ENCODE data around the gene RIC3. TPM values are rescaled to one million over a fixed set of nuclear protein-coding genes. Genes with fewer than 3 reads are reported as not detected.

Gene RIC3, protein sequence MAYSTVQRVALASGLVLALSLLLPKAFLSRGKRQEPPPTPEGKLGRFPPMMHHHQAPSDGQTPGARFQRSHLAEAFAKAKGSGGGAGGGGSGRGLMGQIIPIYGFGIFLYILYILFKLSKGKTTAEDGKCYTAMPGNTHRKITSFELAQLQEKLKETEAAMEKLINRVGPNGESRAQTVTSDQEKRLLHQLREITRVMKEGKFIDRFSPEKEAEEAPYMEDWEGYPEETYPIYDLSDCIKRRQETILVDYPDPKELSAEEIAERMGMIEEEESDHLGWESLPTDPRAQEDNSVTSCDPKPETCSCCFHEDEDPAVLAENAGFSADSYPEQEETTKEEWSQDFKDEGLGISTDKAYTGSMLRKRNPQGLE
- not detected in 2 replicates for total RNA-seq

DNA sequence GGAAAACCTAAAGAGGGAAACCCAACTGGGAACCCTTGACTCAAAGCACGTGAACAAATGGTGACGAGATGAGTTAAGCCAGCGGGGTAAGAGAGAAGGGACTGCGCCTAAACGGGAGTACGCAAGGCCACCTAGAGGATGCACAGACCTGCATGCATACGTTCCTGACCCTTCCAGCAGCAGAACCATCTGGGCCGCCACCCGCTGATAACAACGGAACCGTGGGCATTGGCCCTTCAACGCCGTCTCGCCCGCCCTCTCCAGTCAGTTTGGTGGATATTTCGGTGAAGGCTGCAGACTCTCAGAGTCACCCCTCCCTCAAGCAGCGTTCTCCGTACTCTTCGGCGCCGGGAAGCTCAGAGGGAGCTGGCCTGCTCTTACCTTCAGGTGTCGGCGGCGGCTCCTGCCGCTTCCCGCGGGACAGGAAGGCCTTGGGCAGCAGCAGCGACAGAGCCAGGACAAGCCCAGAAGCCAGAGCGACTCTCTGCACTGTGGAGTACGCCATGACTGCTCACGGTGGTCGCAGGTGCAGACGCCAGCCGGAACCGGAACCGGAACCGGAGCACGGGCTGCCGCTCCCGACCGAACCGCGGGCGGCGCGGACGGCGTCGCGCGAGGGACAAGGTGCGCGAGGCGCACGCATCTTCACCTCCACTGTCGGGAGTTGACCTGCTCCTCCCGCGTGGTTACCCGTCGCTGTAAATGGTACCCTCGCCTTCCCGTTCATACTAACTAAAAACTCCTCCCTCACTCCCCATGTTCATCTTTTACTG lies at the start of gene RIC3:
RIC3 (minus strand) TSS at position 541 of the 773 bp plus-strand sequence; CDS start at position 505, 36 bp downstream.

DNA sequence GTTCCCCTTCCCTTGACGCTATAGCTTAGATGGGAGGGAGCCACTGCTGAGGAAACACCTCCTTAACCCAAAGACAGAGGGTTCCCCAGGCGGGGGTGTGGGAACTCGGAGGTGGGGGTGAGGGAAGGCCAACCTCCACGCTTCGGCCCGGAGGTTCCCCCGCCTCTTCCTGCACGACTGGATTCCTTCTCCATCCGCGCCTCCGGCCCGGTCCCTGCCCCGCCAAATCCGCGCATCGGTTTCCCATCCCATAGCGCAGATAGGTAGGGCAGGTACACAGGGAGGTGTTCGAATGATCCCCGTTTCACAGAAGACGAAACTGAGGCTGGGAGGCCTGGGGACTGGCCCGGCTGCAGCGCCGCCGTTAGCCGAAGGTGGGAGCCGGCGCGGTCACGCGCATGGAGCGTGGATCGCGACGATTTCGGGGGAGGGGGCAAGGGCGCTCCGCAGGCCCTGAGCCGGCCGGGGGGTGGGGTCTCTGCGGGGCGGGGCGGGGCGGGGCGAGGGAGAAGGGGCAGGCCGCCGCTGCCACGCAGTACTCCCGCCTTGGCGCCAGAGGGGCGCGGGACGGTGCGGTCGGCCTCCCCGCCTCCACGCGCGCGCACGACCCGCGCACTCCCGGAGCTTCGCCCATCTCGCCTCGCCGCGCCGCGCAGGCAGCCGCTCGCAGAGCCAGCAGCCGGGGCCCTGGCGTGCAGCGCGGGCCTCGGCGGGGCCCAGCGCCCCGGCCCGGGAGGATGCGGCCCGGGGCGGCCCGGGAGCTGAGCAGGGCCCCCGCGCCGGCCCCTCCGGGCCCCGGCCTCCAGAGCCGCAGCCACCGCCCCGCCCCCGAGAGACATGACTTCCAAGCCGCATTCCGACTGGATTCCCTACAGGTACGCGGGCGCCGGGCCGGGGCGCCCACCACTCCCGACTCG lies 87.9 kb downstream of the RIC3 start, which contains the start of gene TUB:
TUB (plus strand) TSS at position 538 of the 917 bp plus-strand sequence; CDS start at position 838, 300 bp downstream.

Other genes starting within 250 kb of the RIC3 start
- gene OR10A6, start 237.8 kb downstream of the RIC3 start, total RNA-seq: not detected in 2 replicates
- gene OR10A3, start 227.3 kb downstream of the RIC3 start, total RNA-seq: not detected in 2 replicates
- 0.15 TPM in 1 of 2 replicates, not detected in the other for gene NLRP10, start 203.6 kb downstream of the RIC3 start, total RNA-seq
- gene EIF3F, start 181.7 kb downstream of the RIC3 start, total RNA-seq: 157 and 211 TPM in 2 replicates
- gene TUB, start 87.8 kb downstream of the RIC3 start, total RNA-seq: 7.5 and 7.6 TPM in 2 replicates
- 0.32 TPM in 1 of 2 replicates, not detected in the other for gene LMO1, start 94.9 kb upstream of the RIC3 start, total RNA-seq

Data from epithelial cell of umbilical artery (primary cell).